GM23248 (cell line): ENCODE data around the gene CCND1. TPM values are rescaled to one million over a fixed set of nuclear protein-coding genes. Genes with fewer than 3 reads are reported as not detected.

Experiments
- DNase-seq: peaks from one replicate; pipeline ENCODE4 v3.0.0-alpha.2; 2015
- H2AFZ ChIP-seq: fragments of 200-600 bp; sonication (generic); 2 replicates; pipeline ENCODE4 v1.6.1; 2016; ENCODE audit warnings: antibody characterized with exemption
- H3F3A ChIP-seq: fragments of 200-600 bp; sonication (generic); 2 replicates; pipeline ENCODE4 v1.6.1; 2016; ENCODE audit warnings: mild to moderate bottlenecking, antibody characterized with exemption, mixed run types; ENCODE audit not compliant: insufficient read depth
- H3K27ac ChIP-seq: fragments of 200-600 bp; sonication (generic); 2 replicates; pipeline ENCODE4 v1.5.1; 2016; ENCODE audit warnings: mild to moderate bottlenecking
- H3K27me3 ChIP-seq: fragments of 200-600 bp; sonication (generic); replicated peaks from 2 replicates; pipeline ENCODE4 v1.6.1; 2016; ENCODE audit warnings: mild to moderate bottlenecking; ENCODE audit not compliant: insufficient read depth
- H3K36me3 ChIP-seq: fragments of 200-600 bp; sonication (generic); 2 replicates; pipeline ENCODE4 v1.6.1; 2016; ENCODE audit warnings: low read depth, mild to moderate bottlenecking
- H3K4me1 ChIP-seq: fragments of 200-600 bp; sonication (generic); 2 replicates; pipeline ENCODE4 v1.6.1; 2016; ENCODE audit warnings: mild to moderate bottlenecking; ENCODE audit not compliant: insufficient read depth
- H3K4me2 ChIP-seq: fragments of 200-600 bp; sonication (generic); one replicate; pipeline ENCODE4 v1.6.1; 2016; ENCODE audit warnings: mild to moderate bottlenecking; ENCODE audit not compliant: unreplicated experiment
- H3K4me3 ChIP-seq: fragments of 200-600 bp; sonication (generic); 2 replicates; pipeline ENCODE4 v1.5.1; 2016; ENCODE audit warnings: mild to moderate bottlenecking
- H3K79me2 ChIP-seq: fragments of 200-600 bp; sonication (generic); 2 replicates; pipeline ENCODE4 v1.6.1; 2016; ENCODE audit warnings: mild to moderate bottlenecking; ENCODE audit not compliant: insufficient read depth
- H3K9ac ChIP-seq: fragments of 200-600 bp; sonication (generic); 2 replicates; pipeline ENCODE4 v1.6.1; 2016; ENCODE audit warnings: mild to moderate bottlenecking
- H3K9me2 ChIP-seq: fragments of 200-600 bp; sonication (generic); 2 replicates; pipeline ENCODE4 v1.6.1; 2016; ENCODE audit warnings: mixed run types, mild to moderate bottlenecking, moderate library complexity; ENCODE audit not compliant: insufficient read depth
- H3K9me3 ChIP-seq: fragments of 200-600 bp; sonication (generic); one replicate; pipeline ENCODE4 v1.6.1; 2017; ENCODE audit warnings: low read depth
- H4K20me1 ChIP-seq: fragments of 200-600 bp; sonication (generic); 2 replicates; pipeline ENCODE4 v1.6.0; 2016; ENCODE audit not compliant: insufficient read depth
- EZH2 ChIP-seq: fragments of 200-600 bp; sonication (generic); IDR thresholded peaks from 2 replicates; pipeline ENCODE4 v1.6.1; 2018; ENCODE audit warnings: antibody characterized with exemption, mild to moderate bottlenecking; ENCODE audit not compliant: insufficient read depth, poor library complexity, severe bottlenecking
- EZH2phosphoT487 ChIP-seq: fragments of 200-600 bp; sonication (generic); IDR thresholded peaks from 2 replicates; pipeline ENCODE4 v1.6.1; 2018; ENCODE audit warnings: antibody characterized with exemption, moderate library complexity, mild to moderate bottlenecking, low read depth; ENCODE audit not compliant: insufficient read depth
- WGBS, 2 experiments: methylation state at CpG; one replicate each; pipeline ENCODE4 v1.1.6; 2015 to 2017; ENCODE audit warnings: low lambda C conversion rate in 2 of 2, low coverage in 1 of 2; ENCODE audit errors: missing lambda C conversion rate in 2 of 2; 5-methylcytosine and 5-hydroxymethylcytosine counted together
- in situ Hi-C: fragments of 300-500 bp; cut with MboI; formaldehyde crosslinking; loops from 2 replicates; pipeline ENCODE4 v1.15.0; 2020
- polyA plus RNA-seq: library from polyadenylated mRNA; unstranded; fragments of >200 nt; fragmentation: Nextera tagmentation; extraction: Ambion mirVana; gene quantifications from 2 replicates; pipeline ENCODE4 v1.2.1, GENCODE V29; 2016
- total RNA-seq: library from RNA; depleted of rRNA; stranded (reverse); fragments of >200 nt; shearing (Covaris generic); gene quantifications from 2 replicates; pipeline ENCODE4 v1.2.3, GENCODE V29; 2014

CCND1 gene
- total and polyA plus RNA-seq, 2 experiments from 2014 or later, result 695 to 1,097 TPM

DNA sequence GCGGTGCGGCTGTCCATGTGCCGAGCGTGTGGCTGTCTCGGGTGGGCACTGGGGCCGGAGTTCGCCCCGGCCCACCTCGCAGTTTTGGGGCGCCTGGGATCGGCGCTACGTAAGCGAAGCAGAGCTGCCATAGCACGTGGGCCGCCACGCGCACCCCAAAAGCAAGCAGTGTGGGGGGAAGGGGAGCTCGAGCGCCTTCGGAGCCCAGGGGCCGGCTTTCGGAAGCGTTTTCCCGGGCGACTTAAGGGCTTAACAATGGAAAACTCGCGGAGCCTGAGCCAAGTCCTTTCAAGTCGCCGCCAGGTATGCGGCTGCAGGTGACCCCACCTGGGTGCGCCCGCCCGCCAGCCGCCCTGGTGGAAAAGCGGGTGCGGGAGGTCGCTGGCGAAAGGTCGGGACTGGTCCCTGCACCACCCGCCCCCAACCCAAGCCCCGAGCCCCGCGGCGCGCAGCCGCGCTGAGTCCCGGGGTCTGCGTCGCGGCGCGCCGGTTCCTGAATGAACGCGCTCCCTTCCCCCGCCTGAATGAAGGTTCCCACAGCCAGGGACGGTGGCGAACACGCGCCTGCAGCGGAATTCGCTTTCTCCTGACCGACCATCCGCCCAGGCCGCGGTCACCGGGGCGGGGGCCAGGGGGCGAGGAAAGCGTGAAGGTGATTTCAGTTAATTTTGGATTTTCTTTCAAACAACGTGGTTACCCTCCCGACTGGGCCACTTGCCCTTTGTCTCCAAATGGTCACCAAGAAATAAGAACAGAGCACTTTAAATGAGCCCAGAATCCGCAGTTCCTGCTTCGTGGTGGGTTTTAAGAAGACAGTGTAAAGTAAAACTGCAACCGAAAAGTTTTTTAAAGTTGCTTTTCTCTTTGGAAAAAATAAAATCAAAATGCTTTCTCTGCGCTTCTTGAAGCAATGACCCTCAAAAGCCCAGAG lies 2.8 kb upstream of the CCND1 start:
- Histone ChIP-seq H3K4me2 (peak overlapping the region; percentile 100), H3F3A (peaks cover 12% of the 10 kb centered on the region; the same call in 1 of the 2 replicates), H3K79me2 (peaks cover 37% of the 10 kb centered on the region), H3K36me3 (no peaks in the 10 kb centered on the region), H2AFZ (peak overlapping the region; percentile 95), H3K27ac (peak overlapping the region; percentile 97), H3K9ac (peak overlapping the region; percentile 96), H3K9me3 (no peaks in the 10 kb centered on the region), H4K20me1 (no peaks in the 10 kb centered on the region), H3K27me3 (no peaks in the 10 kb centered on the region), H3K9me2 (no peaks in the 10 kb centered on the region), H3K4me1 (0 out of 2 replicates have a peak, but pooled peaks cover 11% of the 10 kb centered on the region), H3K4me3 (peak overlapping the region; percentile 85)
- TF ChIP-seq EZH2 (no peak), EZH2phosphoT487 (no peak)
- WGBS, 2 experiments, result 2% methylated on average over 67 to 68 of the region's 78 CpGs
- peak; percentile 87 for DNase-seq
- in situ Hi-C loops, result loop anchor here (10.0 kb wide), 1 partner anchor 343 kb away; the partner anchor contains the start of gene MYEOV

DNA sequence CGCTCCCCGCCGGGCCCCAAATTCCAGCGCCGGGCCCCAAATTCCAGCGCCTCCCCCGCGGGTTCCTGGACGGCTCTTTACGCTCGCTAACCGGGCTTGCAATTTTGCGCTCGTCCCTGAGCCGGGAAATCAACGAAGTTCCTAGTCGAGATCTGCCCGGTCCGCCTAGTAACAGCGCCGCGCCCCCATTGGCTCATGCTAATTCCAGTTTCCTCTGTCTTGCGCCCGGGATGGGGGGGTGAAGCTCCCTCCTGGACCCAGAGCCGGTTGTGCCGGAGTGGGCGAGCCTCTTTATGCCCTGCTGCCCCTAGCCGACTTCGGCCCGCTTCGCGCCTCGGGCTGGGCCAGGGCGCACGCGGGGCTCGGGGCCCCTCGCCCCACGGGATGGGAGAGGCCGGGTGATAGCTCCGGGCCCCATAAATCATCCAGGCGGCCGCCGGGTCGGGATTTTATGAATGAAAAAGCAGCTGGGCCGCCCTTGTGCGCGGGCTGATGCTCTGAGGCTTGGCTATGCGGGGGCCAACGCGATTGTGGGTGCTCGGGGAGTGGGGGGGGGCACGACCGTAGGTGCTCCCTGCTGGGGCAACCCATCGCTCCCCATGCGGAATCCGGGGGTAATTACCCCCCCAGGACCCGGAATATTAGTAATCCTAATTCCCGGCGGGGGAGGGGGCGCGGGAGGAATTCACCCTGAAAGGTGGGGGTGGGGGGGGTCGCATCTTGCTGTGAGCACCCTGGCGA lies 1.8 kb upstream of the CCND1 start:
- in situ Hi-C loops, result loop anchor here (10.0 kb wide), 1 partner anchor 344 kb away; the partner anchor contains the start of gene MYEOV
- 0 to 1% methylated on average over 49 to 62 of the region's 64 CpGs for WGBS, 2 experiments
- no peaks in the 10 kb centered on the region for H3K9me3 ChIP-seq
- H3K27me3 ChIP-seq, result no peaks in the 10 kb centered on the region
- peak overlapping the region; percentile 100 for H3K4me2 ChIP-seq
- H4K20me1 ChIP-seq, result no peaks in the 10 kb centered on the region
- DNase-seq, result peak; percentile 99
- H3F3A ChIP-seq, result peaks cover 12% of the 10 kb centered on the region; the same call in 1 of the 2 replicates
- 0 out of 2 replicates have a peak, but pooled peaks cover 15% of the 10 kb centered on the region for H3K4me1 ChIP-seq
- H3K9me2 ChIP-seq, result no peaks in the 10 kb centered on the region
- TF ChIP-seq EZH2phosphoT487, result no peak
- no peak for TF ChIP-seq EZH2
- H2AFZ ChIP-seq, result peak overlapping the region; percentile 95
- H3K79me2 ChIP-seq, result peaks cover 46% of the 10 kb centered on the region
- H3K36me3 ChIP-seq, result peaks cover 6% of the 10 kb centered on the region; the same call in 1 of the 2 replicates
- peak overlapping the region; percentile 96 for H3K9ac ChIP-seq
- H3K4me3 ChIP-seq, result peak overlapping the region; percentile 85
- peak overlapping the region; percentile 97 for H3K27ac ChIP-seq

DNA sequence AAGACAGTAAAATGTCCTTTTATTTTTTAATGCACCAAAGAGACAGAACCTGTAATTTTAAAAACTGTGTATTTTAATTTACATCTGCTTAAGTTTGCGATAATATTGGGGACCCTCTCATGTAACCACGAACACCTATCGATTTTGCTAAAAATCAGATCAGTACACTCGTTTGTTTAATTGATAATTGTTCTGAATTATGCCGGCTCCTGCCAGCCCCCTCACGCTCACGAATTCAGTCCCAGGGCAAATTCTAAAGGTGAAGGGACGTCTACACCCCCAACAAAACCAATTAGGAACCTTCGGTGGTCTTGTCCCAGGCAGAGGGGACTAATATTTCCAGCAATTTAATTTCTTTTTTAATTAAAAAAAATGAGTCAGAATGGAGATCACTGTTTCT lies 1.1 kb upstream of the CCND1 start:
- Histone ChIP-seq H3K27me3 (no peaks in the 10 kb centered on the region), H3K36me3 (peaks cover 6% of the 10 kb centered on the region; the same call in 1 of the 2 replicates), H3K9me3 (no peaks in the 10 kb centered on the region), H3K4me2 (peak overlapping the region; percentile 100), H4K20me1 (no peaks in the 10 kb centered on the region), H3K9ac (peak overlapping the region; percentile 96), H3K27ac (peak overlapping the region; percentile 97), H3K4me1 (peaks cover 16% of the 10 kb centered on the region; the same call in 1 of the 2 replicates), H2AFZ (peak overlapping the region; percentile 68), H3K4me3 (peak overlapping the region; percentile 85), H3F3A (peaks cover 14% of the 10 kb centered on the region; the same call in 1 of the 2 replicates), H3K79me2 (peaks cover 53% of the 10 kb centered on the region), H3K9me2 (no peaks in the 10 kb centered on the region)
- TF ChIP-seq EZH2 (no peak), EZH2phosphoT487 (no peak)
- DNase-seq, result no peak
- 5 to 6% methylated on average over 9 of the region's 9 CpGs for WGBS, 2 experiments
- in situ Hi-C loops, result loop anchor here (10.0 kb wide), 1 partner anchor 345 kb away; the partner anchor contains the start of gene MYEOV
